ENCODE results near the gene MSH5.
A peak's percentile ranks its signal among the peaks of the same experiment; 100 is the strongest.

The MSH5 gene

GRCh38 chr6:31760790-31761189, 21.0 kb downstream of the MSH5 start:
- DNase-seq (ENCODE audit: low read depth): no peak

GRCh38 chr6:31761343-31761742, 21.5 kb downstream of the MSH5 start:
- DNase-seq (ENCODE audit: low read depth): no peak

- no peak for DNase-seq (ENCODE audit: low read depth)
These were observed 22.6 kb downstream of the MSH5 start, which contains the start of gene SAPCD1 for GRCh38 chr6:31762356-31762755. Gene SAPCD1 (plus strand): TSS chr6:31762656. CDS start chr6:31763055, 399 bp downstream.

- DNase-seq (ENCODE audit: low read depth): no peak
These were observed 23.2 kb downstream of the MSH5 start for GRCh38 chr6:31762878-31763618.

GRCh38 chr6:31763619-31763940, 23.8 kb downstream of the MSH5 start:
- DNase-seq (ENCODE audit: low read depth): peak; percentile 32

- DNase-seq (ENCODE audit: low read depth): no peak
These were observed 24.4 kb downstream of the MSH5 start for GRCh38 chr6:31764198-31764597.

- no peak for DNase-seq (ENCODE audit: low read depth)
These were observed 25.7 kb downstream of the MSH5 start for GRCh38 chr6:31765559-31765909.

GRCh38 chr6:31765910-31766794, 26.3 kb downstream of the MSH5 start:
- no peak for DNase-seq (ENCODE audit: low read depth)

GRCh38 chr6:31767096-31767645, 27.4 kb downstream of the MSH5 start:
- no peak for DNase-seq (ENCODE audit: low read depth)

- DNase-seq (ENCODE audit: low read depth): no peak
These were observed 28.8 kb downstream of the MSH5 start for GRCh38 chr6:31768363-31769257.

GRCh38 chr6:31769684-31770371, 30.0 kb downstream of the MSH5 start:
- no peak for DNase-seq (ENCODE audit: low read depth)

- no peak for DNase-seq (ENCODE audit: low read depth)
These were observed 31.1 kb downstream of the MSH5 start for GRCh38 chr6:31770860-31771259.

- no peak for DNase-seq (ENCODE audit: low read depth)
These were observed 32.2 kb downstream of the MSH5 start for GRCh38 chr6:31771992-31772358.

GRCh38 chr6:31775184-31775583, 35.4 kb downstream of the MSH5 start:
- no peak for DNase-seq (ENCODE audit: low read depth)

- no peak for DNase-seq (ENCODE audit: low read depth)
These were observed 36.1 kb downstream of the MSH5 start for GRCh38 chr6:31775633-31776484.

GRCh38 chr6:31776485-31776988, 36.7 kb downstream of the MSH5 start:
- no peak for DNase-seq (ENCODE audit: low read depth)

GRCh38 chr6:31776989-31777666, 37.3 kb downstream of the MSH5 start, which contains the start of gene VWA7:
Gene VWA7 (minus strand): TSS chr6:31777328. CDS start chr6:31776779, 549 bp downstream.
- DNase-seq (ENCODE audit: low read depth): no peak

- DNase-seq (ENCODE audit: low read depth): no peak
These were observed 37.9 kb downstream of the MSH5 start for GRCh38 chr6:31777667-31778050.

GRCh38 chr6:31778193-31778592, 38.4 kb downstream of the MSH5 start:
- DNase-seq (ENCODE audit: low read depth): no peak

All from HS-5 (cell line).